ENCODE results near the gene SLC39A1. TPM values are rescaled to one million over a fixed set of nuclear protein-coding genes. Genes with fewer than 3 reads are reported as not detected.

SLC39A1 gene
- total RNA-seq, 1 experiment from 2014 or later, result 97.3 TPM

Small RNA genes lying within 50 kb of the gene (microRNA-seq; reads per million reads assigned to microRNA genes)
- gene MIR6737, result not detected

Other genes starting within 250 kb of the SLC39A1 start
- gene INTS3, start 235.5 kb downstream of the SLC39A1 start, total RNA-seq (2021), result 56.7 and 58.0 TPM in 2 replicates
- 5.0 and 5.7 TPM in 2 replicates for gene SLC27A3, start 188.1 kb downstream of the SLC39A1 start, total RNA-seq (2021)
- gene GATAD2B, start 40.6 kb downstream of the SLC39A1 start, total RNA-seq (2021), result 58.8 and 67.3 TPM in 2 replicates
- 61.5 and 66.6 TPM in 2 replicates for gene DENND4B, start 16.8 kb downstream of the SLC39A1 start, total RNA-seq (2021)
- 37.8 and 40.8 TPM in 2 replicates for gene CRTC2, start 4.9 kb downstream of the SLC39A1 start, total RNA-seq (2021)
- gene CREB3L4, start 4.4 kb upstream of the SLC39A1 start, total RNA-seq (2021), result 8.7 and 14.4 TPM in 2 replicates
- gene JTB, start 14.1 kb upstream of the SLC39A1 start, total RNA-seq (2021), result 126 and 142 TPM in 2 replicates
- gene RAB13, start 22.8 kb upstream of the SLC39A1 start, total RNA-seq (2021), result 169 and 206 TPM in 2 replicates
- gene RPS27, start 27.2 kb upstream of the SLC39A1 start, total RNA-seq (2021), result 1,464 and 1,548 TPM in 2 replicates
- gene NUP210L, start 191.5 kb upstream of the SLC39A1 start, total RNA-seq (2021), result 0.04 and 0.09 TPM in 2 replicates
- 661 and 746 TPM in 2 replicates for gene TPM3, start 228.6 kb upstream of the SLC39A1 start, total RNA-seq (2021)
- not detected in 2 replicates for gene CFAP141, start 242.8 kb upstream of the SLC39A1 start, total RNA-seq (2021)

All from A673 (cell line).